Liver (tissue), 3 donors: ENCODE measurements around the gene EHD1.

ENCODE experiments used
- FOXA1 ChIP-seq: IDR thresholded peaks from 2 replicates; pipeline ENCODE4 v1.6.1; 2016; ENCODE audit warnings: antibody characterized with exemption
- TAF1 ChIP-seq: conservative IDR thresholded peaks from 2 replicates; pipeline ENCODE4 v1.6.1; 2016; ENCODE audit warnings: antibody characterized with exemption, mild to moderate bottlenecking
- YY1 ChIP-seq: IDR thresholded peaks from 2 replicates; pipeline ENCODE4 v1.6.1; 2016; ENCODE audit warnings: antibody characterized with exemption, mild to moderate bottlenecking
- TF ChIP-seq, protein P1 (sequence below): fragments of 150-350 bp; IDR thresholded peaks from 2 replicates; pipeline ENCODE4 v1.5.1; 2017; ENCODE audit warnings: improper control_type of control experiment, low read depth, low read length; ENCODE audit not compliant: missing input control
- donor health status: healthy.
- donor health status: healthy.

DNA sequence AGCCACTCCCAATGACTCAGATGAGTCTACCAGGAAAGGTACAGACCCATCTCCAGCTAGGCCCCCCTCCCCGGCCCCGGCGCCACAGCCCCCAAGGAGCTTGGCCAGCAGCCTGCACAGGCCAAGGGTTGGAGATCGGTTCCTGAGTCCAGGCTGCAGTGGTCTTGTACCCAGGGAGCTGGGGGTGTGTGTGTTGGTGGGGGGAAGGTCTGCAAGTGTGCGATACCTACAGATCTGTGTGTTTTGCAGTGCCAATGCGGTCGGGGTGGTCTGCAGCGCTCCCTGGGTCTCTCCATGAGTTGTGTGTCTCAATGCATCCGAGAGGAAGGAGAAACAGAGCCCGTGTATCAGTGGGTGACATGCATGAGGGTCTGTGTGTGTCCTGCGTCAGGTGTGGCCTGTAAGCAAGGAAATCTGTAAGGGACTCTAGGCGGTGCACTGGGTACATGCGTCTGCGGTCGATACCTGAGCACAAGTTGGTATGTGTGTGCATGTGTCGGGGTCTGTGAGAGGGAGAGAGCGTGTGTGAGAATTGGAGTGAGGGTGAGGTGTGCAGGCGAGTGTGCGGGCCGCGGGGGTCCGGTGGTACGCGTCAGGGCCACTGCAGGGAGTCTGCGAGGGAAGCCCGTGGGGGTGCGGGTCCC lies 34.6 kb downstream of the EHD1 start:
- TF ChIP-seq, protein P1, sequence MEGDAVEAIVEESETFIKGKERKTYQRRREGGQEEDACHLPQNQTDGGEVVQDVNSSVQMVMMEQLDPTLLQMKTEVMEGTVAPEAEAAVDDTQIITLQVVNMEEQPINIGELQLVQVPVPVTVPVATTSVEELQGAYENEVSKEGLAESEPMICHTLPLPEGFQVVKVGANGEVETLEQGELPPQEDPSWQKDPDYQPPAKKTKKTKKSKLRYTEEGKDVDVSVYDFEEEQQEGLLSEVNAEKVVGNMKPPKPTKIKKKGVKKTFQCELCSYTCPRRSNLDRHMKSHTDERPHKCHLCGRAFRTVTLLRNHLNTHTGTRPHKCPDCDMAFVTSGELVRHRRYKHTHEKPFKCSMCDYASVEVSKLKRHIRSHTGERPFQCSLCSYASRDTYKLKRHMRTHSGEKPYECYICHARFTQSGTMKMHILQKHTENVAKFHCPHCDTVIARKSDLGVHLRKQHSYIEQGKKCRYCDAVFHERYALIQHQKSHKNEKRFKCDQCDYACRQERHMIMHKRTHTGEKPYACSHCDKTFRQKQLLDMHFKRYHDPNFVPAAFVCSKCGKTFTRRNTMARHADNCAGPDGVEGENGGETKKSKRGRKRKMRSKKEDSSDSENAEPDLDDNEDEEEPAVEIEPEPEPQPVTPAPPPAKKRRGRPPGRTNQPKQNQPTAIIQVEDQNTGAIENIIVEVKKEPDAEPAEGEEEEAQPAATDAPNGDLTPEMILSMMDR = no peak
- TF ChIP-seq FOXA1 = no peak
- TF ChIP-seq TAF1 = no peak
- no peak for TF ChIP-seq YY1
